Hematopoietic multipotent progenitor cell treated with erythropoietin and hydrocortisone succinate and interleukin-3 and kit ligand, for 8 days (in vitro differentiated cells): ENCODE data around the gene TTYH3.
A peak's percentile ranks its signal among the peaks of the same experiment; 100 is the strongest.
"Not testable (repeated sequence)": the region's sequence is repeated elsewhere in the genome, so short reads cannot be mapped to it uniquely, and the experiment has no call there.

ENCODE experiments used
- DNase-seq: peaks from one replicate; pipeline ENCODE4 v3.0.0-alpha.2; 2015

Gene TTYH3

GRCh38 chr7:2666588-2667250 is 34.9 kb downstream of the TTYH3 start:
- DNase-seq = no peak

- peak; percentile 72 for DNase-seq
These were observed 36.1 kb downstream of the TTYH3 start for GRCh38 chr7:2667843-2668242.

GRCh38 chr7:2668401-2668800 is 36.6 kb downstream of the TTYH3 start:
- DNase-seq = no peak

- no peak for DNase-seq
These were observed 38.4 kb downstream of the TTYH3 start for GRCh38 chr7:2670171-2670570.

GRCh38 chr7:2670720-2671391 is 39.1 kb downstream of the TTYH3 start:
- DNase-seq = peak; percentile 70

GRCh38 chr7:2673214-2673613 is 41.4 kb downstream of the TTYH3 start:
- DNase-seq = not testable (repeated sequence)

GRCh38 chr7:2673934-2674333 is 42.1 kb downstream of the TTYH3 start:
- no peak for DNase-seq

GRCh38 chr7:2675256-2675764 is 43.5 kb downstream of the TTYH3 start:
- no peak for DNase-seq

- DNase-seq = not testable (repeated sequence)
These were observed 44.8 kb downstream of the TTYH3 start for GRCh38 chr7:2676576-2676975.

GRCh38 chr7:2678454-2678853 is 46.7 kb downstream of the TTYH3 start:
- DNase-seq = not testable (repeated sequence)

- DNase-seq = not testable (repeated sequence)
These were observed 47.6 kb downstream of the TTYH3 start for GRCh38 chr7:2679135-2680127.

GRCh38 chr7:2680256-2680655 is 48.5 kb downstream of the TTYH3 start:
- DNase-seq = no peak

- DNase-seq = peak; percentile 64
These were observed 49.2 kb downstream of the TTYH3 start for GRCh38 chr7:2680792-2681490.

- no peak for DNase-seq
These were observed 50.4 kb downstream of the TTYH3 start for GRCh38 chr7:2681929-2682799.

- DNase-seq = no peak
These were observed 52.7 kb downstream of the TTYH3 start for GRCh38 chr7:2684501-2684900.

GRCh38 chr7:2686101-2686500 is 54.3 kb downstream of the TTYH3 start:
- no peak for DNase-seq

GRCh38 chr7:2687338-2687869 is 55.6 kb downstream of the TTYH3 start:
- DNase-seq = no peak

GRCh38 chr7:2687881-2688318 is 56.1 kb downstream of the TTYH3 start, which contains the start of gene AMZ1:
AMZ1 (plus strand) TSS chr7:2688202; CDS start chr7:2700452, 12,250 bp downstream.
- DNase-seq = no peak

GRCh38 chr7:2688409-2689342 is 56.9 kb downstream of the TTYH3 start:
- no peak for DNase-seq

GRCh38 chr7:2689343-2689847 is 57.6 kb downstream of the TTYH3 start:
- DNase-seq = no peak
